Stimulated activated CD8-positive, alpha-beta memory T cell treated with anti-CD3 and anti-CD28 coated beads, Interleukin-4, amount 100 ng/mL, for 1 hour (primary cell): ENCODE data around the gene TRPC4AP.
"Not testable (repeated sequence)": the region's sequence is repeated elsewhere in the genome, so short reads cannot be mapped to it uniquely, and the experiment has no call there.

Experiments
- DNase-seq, 2 donors: peaks; one replicate each; pipeline ENCODE4 v3.0.0-alpha.2; 2020; ENCODE audit warnings: low read depth in 2 of 2, low spot score in 1 of 2

TRPC4AP gene

GRCh38 chr20:35060168-35060567 is 32.4 kb downstream of the TRPC4AP start:
- no peak for DNase-seq

- DNase-seq, result no peak
Measured at GRCh38 chr20:35059612-35060011, 33.0 kb downstream of the TRPC4AP start.

GRCh38 chr20:35059110-35059509 is 33.5 kb downstream of the TRPC4AP start:
- DNase-seq, result no peak

DNA sequence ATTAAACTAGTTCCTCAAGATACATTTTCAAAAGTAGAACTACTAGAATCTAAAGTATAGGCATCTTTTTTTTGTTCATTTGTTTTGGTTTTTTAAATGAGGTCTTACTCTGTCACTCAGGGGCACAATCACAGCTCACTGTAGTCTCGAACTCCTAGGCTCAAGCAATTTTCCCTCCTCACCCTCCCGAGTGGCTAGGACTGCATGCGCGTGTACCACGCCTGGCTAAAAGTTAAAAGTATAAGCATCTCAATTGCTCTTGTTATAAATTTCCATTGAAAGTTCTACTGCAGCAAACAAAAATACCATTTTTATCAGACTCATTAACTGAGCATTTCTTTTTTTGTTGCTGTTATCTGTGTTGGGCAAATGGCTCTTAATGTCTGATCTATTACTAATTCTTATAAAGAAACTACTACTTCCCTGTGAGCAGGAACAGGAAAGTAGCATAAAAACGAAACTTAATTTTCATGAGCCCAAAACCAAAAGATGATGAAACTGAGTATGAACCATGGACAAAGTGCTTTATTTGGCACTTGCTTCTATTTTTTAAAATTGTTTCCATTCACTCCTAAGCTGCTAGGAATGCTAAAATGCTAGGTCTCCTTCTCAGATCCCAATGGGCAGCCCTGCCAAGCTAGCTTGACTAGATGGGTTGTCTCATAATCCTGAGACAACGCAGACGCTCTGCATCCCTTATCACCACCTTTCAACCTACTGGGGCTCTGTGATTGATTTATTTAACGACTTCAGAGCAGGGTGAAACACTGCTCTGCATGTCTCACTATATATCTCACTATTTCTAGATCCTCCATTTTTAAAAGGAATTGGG is 36.9 kb downstream of the TRPC4AP start:
- no peak for DNase-seq

GRCh38 chr20:35054814-35055213 is 37.8 kb downstream of the TRPC4AP start:
- no peak for DNase-seq

DNA sequence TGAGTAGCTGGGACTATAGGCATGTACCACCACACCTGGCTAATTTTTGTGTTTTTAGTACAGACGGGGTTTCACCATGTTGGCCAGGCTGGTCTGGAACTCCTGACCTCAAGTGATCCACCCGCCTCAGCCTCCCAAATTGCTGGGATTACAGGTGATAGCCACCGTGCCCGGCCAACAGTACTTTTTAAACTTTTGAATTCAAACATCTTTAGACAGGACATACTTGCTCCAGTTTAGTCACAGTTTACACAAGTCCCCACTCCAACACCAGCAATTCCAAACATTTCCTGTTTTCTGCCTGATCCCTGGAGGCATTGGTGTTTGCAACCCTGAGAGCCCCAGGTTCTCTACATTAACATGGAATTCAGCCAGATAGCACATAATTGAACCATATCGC is 40.0 kb downstream of the TRPC4AP start:
- DNase-seq, result not testable (repeated sequence)

- DNase-seq, result no peak
Measured at GRCh38 chr20:35049776-35050352, 42.7 kb downstream of the TRPC4AP start.

DNA sequence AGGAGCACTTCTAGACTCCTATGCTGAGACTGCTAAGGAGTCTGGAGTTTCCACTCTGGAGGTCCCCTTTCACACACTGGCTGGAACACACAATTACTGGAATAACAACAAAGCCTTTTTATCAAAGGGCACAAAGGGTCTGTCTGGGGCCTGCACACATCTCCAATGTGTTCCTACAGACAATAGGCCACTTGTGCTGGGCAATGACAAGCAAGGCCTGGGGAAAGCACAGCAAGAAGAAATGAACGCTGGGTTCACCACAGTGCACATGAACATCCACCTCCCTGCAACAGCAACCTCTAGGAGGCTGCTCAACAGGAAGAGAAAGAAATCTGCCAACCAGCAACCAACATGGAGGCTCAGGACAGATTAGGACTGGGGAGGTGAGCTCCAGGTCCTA is 43.9 kb downstream of the TRPC4AP start:
- no peak for DNase-seq

GRCh38 chr20:35042268-35042667 is 50.3 kb downstream of the TRPC4AP start:
- DNase-seq, result no peak

DNA sequence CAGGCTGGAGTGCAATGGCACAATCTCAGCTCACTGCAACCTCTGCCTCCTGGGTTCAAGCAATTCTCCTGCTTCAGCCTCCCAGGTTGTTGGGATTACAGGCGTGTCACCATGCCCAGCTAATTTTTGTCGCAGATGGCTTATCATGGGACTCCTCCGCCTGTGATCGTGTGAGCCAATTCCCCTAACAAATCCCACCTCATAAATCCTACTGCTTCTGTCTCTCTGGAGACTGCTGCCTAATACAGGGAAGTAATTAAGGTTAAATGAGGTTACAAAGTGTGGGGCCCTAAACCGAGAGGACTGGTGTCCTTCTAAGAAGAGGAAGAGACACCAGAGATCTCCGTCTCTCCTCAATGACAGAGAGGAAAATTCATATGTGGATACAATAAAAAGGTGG is 52.0 kb downstream of the TRPC4AP start:
- no peak for DNase-seq

DNA sequence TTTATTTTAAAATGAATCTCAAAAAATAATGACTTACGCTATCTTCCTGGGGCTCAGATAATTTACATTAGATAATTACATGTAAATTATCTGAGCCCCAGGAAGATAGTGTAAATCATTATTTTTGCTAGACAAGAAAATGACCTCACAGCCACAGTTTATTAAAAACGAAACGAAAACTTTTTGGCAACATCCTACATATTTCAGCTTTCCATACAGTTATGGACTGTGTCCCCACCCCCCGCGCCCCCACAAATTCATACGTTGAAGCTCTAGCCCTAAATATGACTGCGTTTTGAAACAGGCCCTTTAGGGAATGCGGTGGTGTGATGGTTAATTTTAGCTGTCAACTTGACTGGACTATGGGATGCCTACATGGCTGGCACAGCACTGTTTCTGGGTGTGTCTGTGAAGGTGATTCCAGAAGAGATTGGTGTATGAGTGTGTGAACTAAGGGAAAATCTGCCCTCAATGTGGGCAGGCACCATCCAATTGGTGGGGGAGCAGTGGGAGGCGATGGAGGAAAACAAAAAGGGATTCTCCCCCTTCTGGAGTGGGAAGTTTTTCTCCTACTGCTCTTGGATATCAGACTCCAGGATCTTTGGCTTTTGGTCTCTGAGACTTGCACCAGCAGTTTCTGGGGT is 52.6 kb downstream of the TRPC4AP start:
- DNase-seq, result no peak

- DNase-seq, result no peak
Measured at GRCh38 chr20:35039146-35039545, 53.5 kb downstream of the TRPC4AP start.

GRCh38 chr20:35034145-35034544 is 58.5 kb downstream of the TRPC4AP start:
- no peak for DNase-seq

DNA sequence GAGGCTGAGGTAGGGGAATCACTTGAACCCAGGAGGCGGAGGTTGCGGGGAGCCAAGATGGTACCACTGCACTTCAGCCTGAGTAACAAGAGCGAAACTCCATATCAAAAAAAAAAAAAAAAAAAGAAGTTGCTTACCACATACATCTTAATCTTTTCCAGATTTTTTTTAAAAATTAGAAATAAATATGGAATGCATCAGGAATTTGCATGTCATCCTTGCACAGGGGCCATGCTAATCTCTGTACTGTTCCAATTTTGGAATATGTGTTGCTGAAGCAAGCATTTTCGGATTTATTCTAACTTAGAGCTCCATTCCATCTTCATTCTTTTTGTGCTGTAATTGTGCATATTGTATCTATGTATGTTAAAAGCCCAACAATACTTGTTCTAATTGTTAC is 62.5 kb downstream of the TRPC4AP start:
- no peak for DNase-seq

- no peak for DNase-seq
Measured at GRCh38 chr20:35027301-35027700, 65.3 kb downstream of the TRPC4AP start.

DNA sequence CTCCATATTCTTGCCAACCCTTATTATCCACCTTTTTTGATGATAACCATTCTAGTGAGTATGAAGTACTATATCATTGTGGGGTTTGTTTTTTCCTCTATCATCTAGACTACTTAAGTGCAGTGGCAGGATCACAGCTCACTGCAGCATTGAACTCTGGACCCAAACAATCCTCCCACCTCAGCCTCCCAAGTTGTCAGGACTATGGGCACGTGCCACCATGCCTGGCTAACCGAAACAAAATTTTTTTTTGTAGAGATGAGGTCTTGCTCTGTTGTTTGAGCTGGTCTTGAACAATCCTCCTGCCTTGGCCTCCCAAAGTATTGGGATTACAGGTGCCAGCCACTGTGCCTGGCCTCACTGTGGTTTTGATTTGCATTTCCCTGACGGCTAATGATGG is 67.5 kb downstream of the TRPC4AP start:
- DNase-seq, result no peak

DNA sequence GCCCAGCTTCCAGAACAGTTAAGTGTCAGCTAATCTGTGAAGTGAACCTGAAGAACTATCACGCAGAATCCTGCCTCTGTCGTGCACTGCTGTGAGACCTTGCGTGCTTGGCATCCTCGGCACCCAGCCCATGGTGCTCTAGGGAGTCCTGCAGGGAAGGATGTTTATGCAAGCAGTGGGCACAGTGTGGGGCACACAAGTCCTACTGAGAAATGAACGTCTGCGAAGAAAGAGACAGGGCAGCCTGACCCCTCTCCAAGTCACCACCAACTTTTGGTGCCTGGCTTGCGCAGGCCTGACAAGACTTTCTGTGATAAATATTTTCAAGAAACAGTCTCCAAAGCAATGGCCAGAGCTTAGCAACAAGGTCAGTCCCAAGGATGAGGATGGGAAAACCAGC is 69.0 kb downstream of the TRPC4AP start:
- no peak for DNase-seq

GRCh38 chr20:35021831-35022230 is 70.8 kb downstream of the TRPC4AP start:
- DNase-seq, result no peak

DNA sequence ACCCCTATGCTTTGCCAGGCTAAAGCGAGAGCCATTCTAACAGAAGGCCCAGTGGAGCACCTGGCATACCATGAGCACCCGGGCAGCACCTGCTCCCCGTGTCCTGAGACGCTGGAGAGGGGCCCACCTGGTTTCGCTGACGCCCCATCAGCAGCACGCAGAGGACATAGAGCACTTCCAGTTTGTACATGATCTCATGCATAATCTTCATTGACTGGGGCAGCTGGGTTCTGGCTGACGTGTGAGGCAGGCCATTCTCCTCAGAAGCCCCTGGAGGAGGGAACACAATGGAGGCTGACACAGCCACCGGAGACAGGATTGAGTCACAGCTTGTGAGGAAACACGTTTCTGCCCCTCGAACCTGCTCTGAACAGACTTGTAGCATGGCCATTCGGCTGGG is 71.5 kb downstream of the TRPC4AP start:
- no peak for DNase-seq

DNA sequence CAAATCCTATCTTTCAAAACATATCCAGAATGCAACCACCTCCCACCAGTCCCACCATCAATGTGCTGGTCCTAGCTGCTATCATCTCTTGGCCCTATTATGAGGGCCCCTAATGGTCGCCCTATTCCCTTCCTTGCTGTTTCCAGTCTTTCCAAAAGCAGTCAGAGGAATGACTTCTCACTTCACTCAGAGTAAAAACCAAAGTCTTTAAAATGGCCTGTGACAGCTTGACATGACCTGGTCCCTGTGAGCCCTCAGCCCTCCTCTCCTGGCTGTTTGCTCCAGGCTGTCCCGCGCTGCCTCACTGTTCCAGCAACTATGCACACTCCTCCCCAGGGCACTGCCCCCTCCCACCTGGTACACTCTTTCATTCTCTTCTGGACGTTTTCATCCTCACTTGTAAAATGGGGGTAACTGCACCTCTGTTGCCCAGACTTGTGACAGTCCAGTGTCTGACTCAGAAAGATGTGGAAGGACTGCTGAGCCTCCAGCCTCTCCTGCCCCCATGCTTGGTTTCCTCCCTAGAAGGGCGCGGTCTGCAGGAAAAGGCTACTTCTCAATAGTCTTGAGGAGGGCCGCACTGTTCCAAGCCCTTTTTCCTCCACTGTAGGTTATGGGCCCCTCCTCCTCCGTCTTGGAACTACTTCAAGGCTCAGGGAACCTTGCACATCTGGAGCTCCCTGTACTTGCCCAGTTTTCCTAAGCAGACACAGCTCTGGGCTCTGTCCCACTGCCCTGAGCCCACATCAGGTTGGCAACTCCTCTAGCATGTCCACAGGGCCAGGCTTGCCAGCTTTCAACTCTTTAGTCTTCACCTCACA is 72.3 kb downstream of the TRPC4AP start:
- DNase-seq, result no peak

DNA sequence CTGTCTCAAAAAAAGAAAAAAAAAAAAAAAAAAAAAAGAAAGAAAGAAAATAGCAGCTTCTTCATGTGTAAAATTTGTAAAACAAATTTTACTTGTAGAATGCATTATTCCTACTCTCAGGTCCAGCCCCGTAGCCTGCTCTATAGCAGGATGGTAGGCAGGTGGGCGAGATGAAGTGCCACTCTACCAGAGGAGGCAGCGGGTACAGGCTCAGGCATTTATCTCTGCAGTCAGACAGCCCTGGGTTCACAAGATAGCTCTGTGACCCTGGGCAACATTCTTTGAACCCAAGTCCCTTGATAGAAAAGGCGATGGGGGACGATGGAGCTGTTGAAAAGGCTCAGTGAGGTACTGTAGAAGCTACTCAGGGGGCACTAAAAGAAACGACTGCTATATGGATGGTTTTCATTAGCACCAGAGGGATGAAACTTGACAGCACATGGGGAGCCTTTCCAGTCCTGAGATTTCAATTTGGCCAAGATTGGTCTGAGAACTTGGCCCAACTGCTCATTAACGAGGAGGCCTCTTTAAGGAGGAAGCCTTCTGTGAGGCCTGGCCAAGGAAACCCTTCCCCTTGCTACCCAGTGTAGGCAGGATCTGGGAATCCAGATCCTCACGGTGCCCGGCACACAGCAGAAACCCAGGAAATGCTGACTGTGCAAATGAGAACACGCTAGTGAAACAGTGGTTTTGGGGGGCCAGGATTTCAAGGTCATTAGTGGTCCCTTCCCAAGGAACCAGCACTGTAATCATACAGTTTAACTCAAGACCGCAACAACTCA is 73.8 kb downstream of the TRPC4AP start:
- DNase-seq, result no peak
